SK-N-SH (cell line): ENCODE results near the gene NPDC1. TPM values are rescaled to one million over a fixed set of nuclear protein-coding genes. Genes with fewer than 3 reads are reported as not detected.
A peak's percentile ranks its signal among the peaks of the same experiment; 100 is the strongest.

Experiments used
- CTCF ChIA-PET: fragments of 300-600, 350-600 bp; formaldehyde crosslinking; extraction: SDS; loops from one replicate; lab custom pipeline; 2021; lab: Yijun Ruan, JAX
- POLR2A ChIA-PET: fragments of 350-600 bp; sonication (Branson Sonifier 250); formaldehyde crosslinking; extraction: SDS; loops from one replicate; lab custom pipeline; 2020; ENCODE audit warnings: antibody characterized with exemption, inconsistent platforms; lab: Yijun Ruan, JAX
- DNase-seq: peaks from one replicate; pipeline ENCODE4 v3.0.0; 2012
- H2AFZ ChIP-seq: fragments of 200-600 bp; sonication (generic); 2 replicates; pipeline ENCODE4 v1.8.1; 2016; ENCODE audit warnings: antibody characterized with exemption, mild to moderate bottlenecking, low read depth
- H3F3A ChIP-seq: fragments of 200-600 bp; sonication (generic); replicated peaks from 2 replicates; pipeline ENCODE3; 2016; ENCODE audit warnings: antibody characterized with exemption, mild to moderate bottlenecking; ENCODE audit not compliant: insufficient read depth
- H3K27ac ChIP-seq, 2 experiments: fragments of 200-500 bp in 1 of 2; fragments of 200-600 bp in 1 of 2; sonication (Bioruptor generic) in 1 of 2; sonication (generic), shearing (Covaris generic) in 1 of 2; 2 replicates each; pipeline versions ENCODE4 v1.5.1 to v1.6.1; 2014 to 2016; ENCODE audit warnings: low read depth in 2 of 2, inconsistent platforms in 1 of 2, low read length in 1 of 2, mild to moderate bottlenecking in 1 of 2, mixed read lengths in 1 of 2
- H3K27me3 ChIP-seq: fragments of 200-600 bp; sonication (generic), shearing (Covaris generic); 2 replicates; pipeline ENCODE4 v1.6.1; 2016; ENCODE audit warnings: mixed run types; ENCODE audit not compliant: insufficient read depth
- H3K36me3 ChIP-seq, 2 experiments: fragments of 200-500 bp in 1 of 2; fragments of 200-600 bp in 1 of 2; sonication (Bioruptor generic) in 1 of 2; sonication (generic) in 1 of 2; replicated peaks in 1 of 2; 2 replicates each; pipeline versions ENCODE3 to v1.5.1; 2014 to 2016; ENCODE audit warnings: low read length in 1 of 2, mild to moderate bottlenecking in 1 of 2; ENCODE audit not compliant: insufficient read depth in 2 of 2, control insufficient read depth in 1 of 2
- H3K4me1 ChIP-seq, 2 experiments: fragments of 200-500 bp in 1 of 2; fragments of 200-600 bp in 1 of 2; sonication (Bioruptor generic) in 1 of 2; sonication (generic), shearing (Covaris generic) in 1 of 2; 2 replicates each; pipeline versions ENCODE4 v1.5.1 to v1.6.1; 2014 to 2016; ENCODE audit warnings: low read depth in 1 of 2, low read length in 1 of 2, mixed run types in 1 of 2; ENCODE audit not compliant: insufficient read depth in 2 of 2, control insufficient read depth in 1 of 2
- H3K4me2 ChIP-seq: fragments of 200-600 bp; sonication (generic), shearing (Covaris generic); 2 replicates; pipeline ENCODE4 v1.6.1; 2017; ENCODE audit warnings: mixed run types
- H3K4me3 ChIP-seq, 2 experiments: fragments of 200-500 bp in 1 of 2; fragments of 200-600 bp in 1 of 2; sonication (Bioruptor generic) in 1 of 2; sonication (generic), shearing (Covaris generic) in 1 of 2; 2 replicates each; pipeline versions ENCODE4 v1.5.1 to v1.8.1; 2014 to 2016; ENCODE audit warnings: low read depth in 2 of 2, inconsistent platforms in 1 of 2, low read length in 1 of 2, mild to moderate bottlenecking in 1 of 2, mixed read lengths in 1 of 2, moderate library complexity in 1 of 2
- H3K79me2 ChIP-seq: fragments of 200-600 bp; sonication (generic); 2 replicates; pipeline ENCODE4 v1.8.1; 2017; ENCODE audit warnings: mild to moderate bottlenecking; ENCODE audit not compliant: insufficient read depth
- H3K9ac ChIP-seq: fragments of 200-600 bp; sonication (generic); 2 replicates; pipeline ENCODE4 v1.6.1; 2017; ENCODE audit warnings: mixed run types
- H3K9me2 ChIP-seq: fragments of 200-600 bp; sonication (generic); 2 replicates; pipeline ENCODE4 v1.6.1; 2017; ENCODE audit warnings: mixed run types
- H3K9me3 ChIP-seq: fragments of 200-600 bp; sonication (generic); 2 replicates; pipeline ENCODE4 v1.6.1; 2017; ENCODE audit warnings: mixed run types, mild to moderate bottlenecking, moderate library complexity
- H4K20me1 ChIP-seq: fragments of 200-600 bp; sonication (generic); 2 replicates; pipeline ENCODE4 v1.6.1; 2017; ENCODE audit warnings: mild to moderate bottlenecking, mixed run types; ENCODE audit not compliant: insufficient read depth
- CHD2 ChIP-seq: fragments of 150-350 bp; IDR thresholded peaks from 2 replicates; pipeline ENCODE4 v1.6.1; 2018; ENCODE audit warnings: low read length; ENCODE audit not compliant: partially characterized antibody
- ELF1 ChIP-seq: IDR thresholded peaks from 2 replicates; pipeline ENCODE4 v1.4.0; 2012
- EZH2phosphoT487 ChIP-seq: fragments of 200-600 bp; sonication (generic); IDR thresholded peaks from 2 replicates; pipeline ENCODE4 v1.6.1; 2017; ENCODE audit warnings: low read depth, mixed run types, mild to moderate bottlenecking, antibody characterized with exemption, moderate library complexity, borderline replicate concordance
- FOSL2 ChIP-seq: IDR thresholded peaks from 2 replicates; pipeline ENCODE4 v1.4.0; 2012; ENCODE audit warnings: low read depth, mild to moderate bottlenecking, moderate library complexity, borderline replicate concordance
- FOXJ3 ChIP-seq: sonication (generic); formaldehyde crosslinking; IDR thresholded peaks from 2 replicates; pipeline ENCODE4 v1.5.1; 2020; ENCODE audit warnings: mild to moderate bottlenecking, missing genetic modification reagents
- GATA2 ChIP-seq: sonication (generic); formaldehyde crosslinking; IDR thresholded peaks from 2 replicates; pipeline ENCODE4 v1.5.0; 2020; ENCODE audit warnings: mild to moderate bottlenecking, missing genetic modification reagents
- MEF2A ChIP-seq: IDR thresholded peaks from 2 replicates; pipeline ENCODE4 v1.4.0; 2012; ENCODE audit warnings: low read depth, borderline replicate concordance
- MXI1 ChIP-seq: IDR thresholded peaks from 2 replicates; pipeline ENCODE4 v1.6.1; 2012; ENCODE audit warnings: mild to moderate bottlenecking, low read depth, low read length, improper control_type of control experiment
- NFIC ChIP-seq: IDR thresholded peaks from 2 replicates; pipeline ENCODE4 v1.4.0; 2012; ENCODE audit warnings: borderline replicate concordance
- RAD21 ChIP-seq: IDR thresholded peaks from 2 replicates; pipeline ENCODE4 v1.6.1; 2012; ENCODE audit warnings: mild to moderate bottlenecking, low read length
- RFX5 ChIP-seq: IDR thresholded peaks from 2 replicates; pipeline ENCODE4 v1.6.1; 2012; ENCODE audit warnings: mild to moderate bottlenecking, improper control_type of control experiment, low read length
- TAF1 ChIP-seq: IDR thresholded peaks from 2 replicates; pipeline ENCODE4 v1.6.1; 2012; ENCODE audit warnings: low read depth, mild to moderate bottlenecking, low read length, moderate library complexity, borderline replicate concordance
- TEAD4 ChIP-seq: IDR thresholded peaks from 2 replicates; pipeline ENCODE4 v1.4.0; 2012; ENCODE audit warnings: mild to moderate bottlenecking, borderline replicate concordance; ENCODE audit not compliant: insufficient read depth
- YY1 ChIP-seq: IDR thresholded peaks from 2 replicates; pipeline ENCODE4 v1.4.0; 2012; ENCODE audit warnings: low read depth, mild to moderate bottlenecking
- WGBS: methylation state at CpG from one replicate; pipeline ENCODE4 v1.1.6; 2017; ENCODE audit warnings: low lambda C conversion rate; 5-methylcytosine and 5-hydroxymethylcytosine counted together
- polyA plus RNA-seq, 3 experiments: library from polyadenylated mRNA; depleted of rRNA; stranded (reverse); fragments of >200 nt; gene quantifications; 2 replicates each; pipeline ENCODE4 v1.2.3, GENCODE V29; 2012
- TF ChIP-seq, protein P1 (sequence below): IDR thresholded peaks from 2 replicates; pipeline ENCODE4; 2012
- TF ChIP-seq, protein P2 (sequence below): IDR thresholded peaks from 2 replicates; pipeline ENCODE4 v1.6.1; 2012; ENCODE audit warnings: mild to moderate bottlenecking, low read depth, low read length, moderate library complexity
- TF ChIP-seq, protein P3 (sequence below): fragments of 200-600 bp; sonication (generic); IDR thresholded peaks from 2 replicates; pipeline ENCODE4 v1.6.1; 2017; ENCODE audit warnings: antibody characterized with exemption, mild to moderate bottlenecking, moderate library complexity
- TF ChIP-seq, protein P4 (sequence below): IDR thresholded peaks from 2 replicates; pipeline ENCODE4 v1.4.0; 2012; ENCODE audit warnings: low read depth
- TF ChIP-seq, protein P5 (sequence below): fragments of 150-350 bp; IDR thresholded peaks from 2 replicates; pipeline ENCODE4 v1.6.1; 2016; ENCODE audit warnings: mild to moderate bottlenecking, low read depth, low read length
- TF ChIP-seq, protein P6 (sequence below): IDR thresholded peaks from 2 replicates; pipeline ENCODE4 v1.4.0; 2012; ENCODE audit warnings: low read depth, borderline replicate concordance

NPDC1 gene
- polyA plus RNA-seq, 1 of the 3 experiments (the other 2 are of a cell fraction), result 48.1 TPM

DNA sequence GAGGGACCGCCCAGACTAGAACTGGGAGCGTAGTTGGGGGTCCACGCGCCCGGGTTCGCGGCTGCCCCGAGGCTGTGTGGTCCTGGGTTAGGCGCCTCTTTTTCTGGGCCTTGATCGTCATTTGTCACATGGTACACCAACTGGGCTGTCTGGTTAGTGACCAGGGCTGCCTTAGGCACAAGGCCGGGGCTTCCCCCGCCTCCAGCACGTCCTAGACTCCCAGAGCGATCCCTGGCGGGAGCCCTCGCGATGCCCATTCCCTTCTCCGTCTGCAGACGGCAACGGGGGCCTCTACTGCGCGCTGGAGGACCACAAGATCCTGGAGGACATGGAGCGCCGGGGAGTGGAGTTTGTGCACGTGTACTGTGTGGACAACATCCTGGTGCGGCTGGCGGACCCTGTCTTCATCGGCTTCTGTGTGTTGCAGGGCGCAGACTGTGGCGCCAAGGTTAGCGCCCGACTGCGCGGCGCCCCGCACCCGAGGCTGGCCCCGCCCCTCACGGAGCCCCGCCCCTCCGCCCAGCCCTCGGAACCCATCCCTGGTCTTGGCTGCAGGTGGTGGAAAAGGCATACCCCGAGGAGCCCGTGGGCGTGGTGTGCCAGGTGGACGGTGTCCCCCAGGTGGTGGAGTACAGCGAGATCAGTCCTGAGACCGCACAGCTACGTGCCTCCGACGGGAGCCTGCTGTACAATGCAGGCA lies 32.9 kb upstream of the NPDC1 start:
- H3K4me3 ChIP-seq, result no peak overlapping the region; a peak in 1 of 4 replicates
- no peaks in the 10 kb centered on the region for H4K20me1 ChIP-seq
- TF ChIP-seq, protein P1, sequence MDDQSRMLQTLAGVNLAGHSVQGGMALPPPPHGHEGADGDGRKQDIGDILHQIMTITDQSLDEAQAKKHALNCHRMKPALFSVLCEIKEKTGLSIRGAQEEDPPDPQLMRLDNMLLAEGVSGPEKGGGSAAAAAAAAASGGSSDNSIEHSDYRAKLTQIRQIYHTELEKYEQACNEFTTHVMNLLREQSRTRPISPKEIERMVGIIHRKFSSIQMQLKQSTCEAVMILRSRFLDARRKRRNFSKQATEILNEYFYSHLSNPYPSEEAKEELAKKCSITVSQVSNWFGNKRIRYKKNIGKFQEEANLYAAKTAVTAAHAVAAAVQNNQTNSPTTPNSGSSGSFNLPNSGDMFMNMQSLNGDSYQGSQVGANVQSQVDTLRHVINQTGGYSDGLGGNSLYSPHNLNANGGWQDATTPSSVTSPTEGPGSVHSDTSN, result no peak
- TF ChIP-seq NFIC, result no peak
- no peak for TF ChIP-seq EZH2phosphoT487
- TF ChIP-seq ELF1, result no peak
- TF ChIP-seq RFX5, result no peak
- no peak for TF ChIP-seq TEAD4
- TF ChIP-seq, protein P2, sequence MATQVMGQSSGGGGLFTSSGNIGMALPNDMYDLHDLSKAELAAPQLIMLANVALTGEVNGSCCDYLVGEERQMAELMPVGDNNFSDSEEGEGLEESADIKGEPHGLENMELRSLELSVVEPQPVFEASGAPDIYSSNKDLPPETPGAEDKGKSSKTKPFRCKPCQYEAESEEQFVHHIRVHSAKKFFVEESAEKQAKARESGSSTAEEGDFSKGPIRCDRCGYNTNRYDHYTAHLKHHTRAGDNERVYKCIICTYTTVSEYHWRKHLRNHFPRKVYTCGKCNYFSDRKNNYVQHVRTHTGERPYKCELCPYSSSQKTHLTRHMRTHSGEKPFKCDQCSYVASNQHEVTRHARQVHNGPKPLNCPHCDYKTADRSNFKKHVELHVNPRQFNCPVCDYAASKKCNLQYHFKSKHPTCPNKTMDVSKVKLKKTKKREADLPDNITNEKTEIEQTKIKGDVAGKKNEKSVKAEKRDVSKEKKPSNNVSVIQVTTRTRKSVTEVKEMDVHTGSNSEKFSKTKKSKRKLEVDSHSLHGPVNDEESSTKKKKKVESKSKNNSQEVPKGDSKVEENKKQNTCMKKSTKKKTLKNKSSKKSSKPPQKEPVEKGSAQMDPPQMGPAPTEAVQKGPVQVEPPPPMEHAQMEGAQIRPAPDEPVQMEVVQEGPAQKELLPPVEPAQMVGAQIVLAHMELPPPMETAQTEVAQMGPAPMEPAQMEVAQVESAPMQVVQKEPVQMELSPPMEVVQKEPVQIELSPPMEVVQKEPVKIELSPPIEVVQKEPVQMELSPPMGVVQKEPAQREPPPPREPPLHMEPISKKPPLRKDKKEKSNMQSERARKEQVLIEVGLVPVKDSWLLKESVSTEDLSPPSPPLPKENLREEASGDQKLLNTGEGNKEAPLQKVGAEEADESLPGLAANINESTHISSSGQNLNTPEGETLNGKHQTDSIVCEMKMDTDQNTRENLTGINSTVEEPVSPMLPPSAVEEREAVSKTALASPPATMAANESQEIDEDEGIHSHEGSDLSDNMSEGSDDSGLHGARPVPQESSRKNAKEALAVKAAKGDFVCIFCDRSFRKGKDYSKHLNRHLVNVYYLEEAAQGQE, result no peak
- TF ChIP-seq GATA2, result no peak
- no peak for TF ChIP-seq MEF2A
- TF ChIP-seq CHD2, result no peak
- no peak for TF ChIP-seq TAF1
- no peak for TF ChIP-seq YY1
- TF ChIP-seq, protein P3, sequence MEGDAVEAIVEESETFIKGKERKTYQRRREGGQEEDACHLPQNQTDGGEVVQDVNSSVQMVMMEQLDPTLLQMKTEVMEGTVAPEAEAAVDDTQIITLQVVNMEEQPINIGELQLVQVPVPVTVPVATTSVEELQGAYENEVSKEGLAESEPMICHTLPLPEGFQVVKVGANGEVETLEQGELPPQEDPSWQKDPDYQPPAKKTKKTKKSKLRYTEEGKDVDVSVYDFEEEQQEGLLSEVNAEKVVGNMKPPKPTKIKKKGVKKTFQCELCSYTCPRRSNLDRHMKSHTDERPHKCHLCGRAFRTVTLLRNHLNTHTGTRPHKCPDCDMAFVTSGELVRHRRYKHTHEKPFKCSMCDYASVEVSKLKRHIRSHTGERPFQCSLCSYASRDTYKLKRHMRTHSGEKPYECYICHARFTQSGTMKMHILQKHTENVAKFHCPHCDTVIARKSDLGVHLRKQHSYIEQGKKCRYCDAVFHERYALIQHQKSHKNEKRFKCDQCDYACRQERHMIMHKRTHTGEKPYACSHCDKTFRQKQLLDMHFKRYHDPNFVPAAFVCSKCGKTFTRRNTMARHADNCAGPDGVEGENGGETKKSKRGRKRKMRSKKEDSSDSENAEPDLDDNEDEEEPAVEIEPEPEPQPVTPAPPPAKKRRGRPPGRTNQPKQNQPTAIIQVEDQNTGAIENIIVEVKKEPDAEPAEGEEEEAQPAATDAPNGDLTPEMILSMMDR, result no peak
- TF ChIP-seq, protein P4, sequence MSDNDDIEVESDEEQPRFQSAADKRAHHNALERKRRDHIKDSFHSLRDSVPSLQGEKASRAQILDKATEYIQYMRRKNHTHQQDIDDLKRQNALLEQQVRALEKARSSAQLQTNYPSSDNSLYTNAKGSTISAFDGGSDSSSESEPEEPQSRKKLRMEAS, result no peak
- TF ChIP-seq FOXJ3 (CRISPR knock-in tag), result no peak
- TF ChIP-seq, protein P5, sequence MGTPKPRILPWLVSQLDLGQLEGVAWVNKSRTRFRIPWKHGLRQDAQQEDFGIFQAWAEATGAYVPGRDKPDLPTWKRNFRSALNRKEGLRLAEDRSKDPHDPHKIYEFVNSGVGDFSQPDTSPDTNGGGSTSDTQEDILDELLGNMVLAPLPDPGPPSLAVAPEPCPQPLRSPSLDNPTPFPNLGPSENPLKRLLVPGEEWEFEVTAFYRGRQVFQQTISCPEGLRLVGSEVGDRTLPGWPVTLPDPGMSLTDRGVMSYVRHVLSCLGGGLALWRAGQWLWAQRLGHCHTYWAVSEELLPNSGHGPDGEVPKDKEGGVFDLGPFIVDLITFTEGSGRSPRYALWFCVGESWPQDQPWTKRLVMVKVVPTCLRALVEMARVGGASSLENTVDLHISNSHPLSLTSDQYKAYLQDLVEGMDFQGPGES, result no peak
- TF ChIP-seq, protein P6, sequence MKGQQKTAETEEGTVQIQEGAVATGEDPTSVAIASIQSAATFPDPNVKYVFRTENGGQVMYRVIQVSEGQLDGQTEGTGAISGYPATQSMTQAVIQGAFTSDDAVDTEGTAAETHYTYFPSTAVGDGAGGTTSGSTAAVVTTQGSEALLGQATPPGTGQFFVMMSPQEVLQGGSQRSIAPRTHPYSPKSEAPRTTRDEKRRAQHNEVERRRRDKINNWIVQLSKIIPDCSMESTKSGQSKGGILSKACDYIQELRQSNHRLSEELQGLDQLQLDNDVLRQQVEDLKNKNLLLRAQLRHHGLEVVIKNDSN, result no peak
- no peak for TF ChIP-seq MXI1
- TF ChIP-seq RAD21, result no peak
- no peak for TF ChIP-seq FOSL2
- no peak overlapping the region for H3K9ac ChIP-seq
- peaks cover 18% of the 10 kb centered on the region for H3F3A ChIP-seq
- POLR2A ChIA-PET, result interaction anchor here (0.6 kb wide), 1 partner anchor 54 kb away, joined by 3 read pairs; no protein-coding TSS in a partner anchor
- no peaks in the 10 kb centered on the region for H3K79me2 ChIP-seq
- H3K4me1 ChIP-seq, result peaks cover 4 to 9% of the 10 kb centered on the region in 2 experiments; a peak in 2 of 4 replicates
- H3K27ac ChIP-seq, result no peak overlapping the region
- no peak for DNase-seq
- CTCF ChIA-PET, result interaction anchor here (0.9 to 2.9 kb wide), 6 partner anchors 8 to 148 kb away, joined by 3 to 18 read pairs (median 6); partner anchors contain the start of genes ABCA2, NPDC1, RNF224 and SAPCD2
- H2AFZ ChIP-seq, result no peak overlapping the region
- 0 out of 2 replicates have a peak overlapping the region, but pooled peaks have one; percentile 87 for H3K4me2 ChIP-seq
- 87% methylated on average over 18 of the region's 51 CpGs for WGBS
- H3K27me3 ChIP-seq, result no peaks in the 10 kb centered on the region
- H3K9me3 ChIP-seq, result no peaks in the 10 kb centered on the region
- peaks cover 3 to 8% of the 10 kb centered on the region in 2 experiments for H3K36me3 ChIP-seq
- no peaks in the 10 kb centered on the region for H3K9me2 ChIP-seq
